ENCODE measurements around the gene MYO7A. TPM values are rescaled to one million over a fixed set of nuclear protein-coding genes. Genes with fewer than 3 reads are reported as not detected.

Gene MYO7A
- polyA plus RNA-seq (2013, experiment 1 of 2): 0.04 TPM
- polyA plus RNA-seq (2013, experiment 2 of 2): 0.03 TPM

GRCh38 chr11:77127920-77128691 is at the start of gene MYO7A:
Gene MYO7A (plus strand): TSS chr11:77128246. CDS start chr11:77130635, 2,389 bp downstream.
- H3K9ac ChIP-seq (ENCODE audit: low read length): peak within 1 kb of the TSS; percentile 72
- H4K91ac ChIP-seq (ENCODE audit: low read length): peak within 1 kb of the TSS; percentile 2
- H3K14ac ChIP-seq (ENCODE audit: low read length in 2 of 2): no peak within 1 kb of the TSS
- no peak within 1 kb of the TSS for H2AK5ac ChIP-seq (ENCODE audit: low read length, severe bottlenecking)
- H3K79me1 ChIP-seq (replicated peaks; ENCODE audit: low read length, poor library complexity, severe bottlenecking): no peaks in the 10 kb centered on the region
- no peak within 1 kb of the TSS for H3K23ac ChIP-seq (ENCODE audit: low read length in 2 of 2)
- H2BK12ac ChIP-seq (ENCODE audit: low read length in 2 of 2): no peak within 1 kb of the TSS
- peak within 1 kb of the TSS; percentile 79 for H3K4me2 ChIP-seq (ENCODE audit: low read length, poor library complexity, severe bottlenecking)
- 17% methylated on average over 20 of the region's 20 CpGs for WGBS
- H3K27me3 ChIP-seq (ENCODE audit: control insufficient read depth in 1 of 2, insufficient read depth in 1 of 2, low read length in 2 of 2): no peaks in the 10 kb centered on the region
- peaks cover 16 to 22% of the 10 kb centered on the region in 2 experiments for H3K36me3 ChIP-seq (ENCODE audit: control insufficient read depth in 1 of 2, insufficient read depth in 2 of 2, low read depth in 1 of 2, low read length in 2 of 2)
- peak within 1 kb of the TSS; percentile 27 for H2BK120ac ChIP-seq (ENCODE audit: low read depth, low read length)
- H2AFZ ChIP-seq (ENCODE audit: low read depth, low read length): peak within 1 kb of the TSS; percentile 68
- H2BK15ac ChIP-seq (ENCODE audit: low read depth, poor library complexity, severe bottlenecking): no peak within 1 kb of the TSS
- H3K18ac ChIP-seq (ENCODE audit: low read depth in 1 of 2, low read length in 2 of 2): peak within 1 kb of the TSS in 1 of 2 experiments; percentile 0
- H4K8ac ChIP-seq (ENCODE audit: low read length): peak within 1 kb of the TSS; percentile 35
- no peak within 1 kb of the TSS for H2BK5ac ChIP-seq (ENCODE audit: low read depth, low read length, poor library complexity, severe bottlenecking)
- no peak within 1 kb of the TSS for H3K4ac ChIP-seq (ENCODE audit: low read depth in 1 of 2, low read length in 2 of 2)
- H3K27ac ChIP-seq (ENCODE audit: low read length, poor library complexity, severe bottlenecking): no peak within 1 kb of the TSS
- H3K4me1 ChIP-seq (ENCODE audit: control insufficient read depth, insufficient read depth, low read depth, low read length): peaks cover 27% of the 10 kb centered on the region
- H3K9me3 ChIP-seq (ENCODE audit: control insufficient read depth, low read length): no peaks in the 10 kb centered on the region
- peak within 1 kb of the TSS; percentile 37 to 79 for H3K4me3 ChIP-seq (ENCODE audit: insufficient read depth in 1 of 2, low read depth in 1 of 2, low read length in 2 of 2)
- DNase-seq: peak; percentile 89

GRCh38 chr11:77079666-77080065 is 48.4 kb upstream of the MYO7A start:
- no peak overlapping the region for H3K4ac ChIP-seq (ENCODE audit: low read depth in 1 of 2, low read length in 2 of 2)
- no peak overlapping the region for H3K18ac ChIP-seq (ENCODE audit: low read depth in 1 of 2, low read length in 2 of 2)
- no peak overlapping the region for H2BK120ac ChIP-seq (ENCODE audit: low read depth, low read length)
- peaks cover 5% of the 10 kb centered on the region for H3K9me3 ChIP-seq (ENCODE audit: control insufficient read depth, low read length)
- H3K4me3 ChIP-seq (ENCODE audit: insufficient read depth in 1 of 2, low read depth in 1 of 2, low read length in 2 of 2): no peak overlapping the region
- H3K9ac ChIP-seq (ENCODE audit: low read length): no peak overlapping the region
- H3K14ac ChIP-seq (ENCODE audit: low read length in 2 of 2): no peak overlapping the region
- DNase-seq: no peak
- 100% methylated on average over 2 of the region's 2 CpGs for WGBS
- H3K23ac ChIP-seq (ENCODE audit: low read length in 2 of 2): no peak overlapping the region
- H4K8ac ChIP-seq (ENCODE audit: low read length): no peak overlapping the region
- no peak overlapping the region for H3K27ac ChIP-seq (ENCODE audit: low read length, poor library complexity, severe bottlenecking)
- no peak overlapping the region for H2BK15ac ChIP-seq (ENCODE audit: low read depth, poor library complexity, severe bottlenecking)
- peaks cover 34% of the 10 kb centered on the region for H3K79me1 ChIP-seq (replicated peaks; ENCODE audit: low read length, poor library complexity, severe bottlenecking)
- no peak overlapping the region for H2BK5ac ChIP-seq (ENCODE audit: low read depth, low read length, poor library complexity, severe bottlenecking)
- H2BK12ac ChIP-seq (ENCODE audit: low read length in 2 of 2): no peak overlapping the region
- H3K4me1 ChIP-seq (ENCODE audit: control insufficient read depth, insufficient read depth, low read depth, low read length): peaks cover 14% of the 10 kb centered on the region
- no peaks in the 10 kb centered on the region for H3K27me3 ChIP-seq (ENCODE audit: control insufficient read depth in 1 of 2, insufficient read depth in 1 of 2, low read length in 2 of 2)
- H3K4me2 ChIP-seq (ENCODE audit: low read length, poor library complexity, severe bottlenecking): no peak overlapping the region
- no peak overlapping the region for H2AFZ ChIP-seq (ENCODE audit: low read depth, low read length)
- peaks cover 2 to 20% of the 10 kb centered on the region in 2 experiments for H3K36me3 ChIP-seq (ENCODE audit: control insufficient read depth in 1 of 2, insufficient read depth in 2 of 2, low read depth in 1 of 2, low read length in 2 of 2)
- H2AK5ac ChIP-seq (ENCODE audit: low read length, severe bottlenecking): no peak overlapping the region
- no peak overlapping the region for H4K91ac ChIP-seq (ENCODE audit: low read length)

DNA sequence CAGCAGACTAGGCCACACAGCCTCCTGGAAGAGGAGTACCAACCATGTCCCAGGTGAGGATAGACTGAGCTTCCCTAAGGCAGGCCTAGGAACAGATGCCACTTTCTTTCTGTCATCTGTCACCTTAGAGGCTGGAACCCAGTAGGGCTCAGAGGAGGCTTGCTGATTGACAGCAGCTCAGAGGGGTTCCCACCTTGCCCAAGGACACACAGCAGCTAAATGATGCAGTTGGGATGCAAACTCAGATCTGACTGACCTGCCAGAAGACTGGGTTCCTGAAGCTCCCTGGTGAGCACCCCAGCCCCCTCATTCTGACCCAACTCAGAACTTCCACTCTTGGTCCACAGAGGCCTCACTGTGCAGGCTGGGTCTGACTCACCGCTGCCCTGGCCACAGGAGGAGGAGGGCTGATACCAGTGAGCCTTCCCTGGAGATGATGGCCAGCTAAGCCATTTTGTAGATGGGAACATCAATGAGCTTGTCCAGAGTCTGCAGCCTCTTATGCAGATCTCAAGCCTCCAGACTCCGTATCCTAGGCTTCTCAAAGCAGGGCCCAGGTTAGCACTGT is 47.3 kb upstream of the MYO7A start:
- H3K4me1 ChIP-seq (ENCODE audit: control insufficient read depth, insufficient read depth, low read depth, low read length): peaks cover 14% of the 10 kb centered on the region
- no peak overlapping the region for H2AK5ac ChIP-seq (ENCODE audit: low read length, severe bottlenecking)
- no peaks in the 10 kb centered on the region for H3K27me3 ChIP-seq (ENCODE audit: control insufficient read depth in 1 of 2, insufficient read depth in 1 of 2, low read length in 2 of 2)
- peak; percentile 61 for DNase-seq
- H2BK12ac ChIP-seq (ENCODE audit: low read length in 2 of 2): peak overlapping the region; percentile 18 to 28
- H3K79me1 ChIP-seq (replicated peaks; ENCODE audit: low read length, poor library complexity, severe bottlenecking): peaks cover 30% of the 10 kb centered on the region
- H3K4me2 ChIP-seq (ENCODE audit: low read length, poor library complexity, severe bottlenecking): no peak overlapping the region
- no peak overlapping the region for H3K14ac ChIP-seq (ENCODE audit: low read length in 2 of 2)
- H4K91ac ChIP-seq (ENCODE audit: low read length): peak overlapping the region; percentile 54
- H2BK5ac ChIP-seq (ENCODE audit: low read depth, low read length, poor library complexity, severe bottlenecking): no peak overlapping the region
- no peak overlapping the region for H2BK120ac ChIP-seq (ENCODE audit: low read depth, low read length)
- peak overlapping the region; percentile 19 for H3K9ac ChIP-seq (ENCODE audit: low read length)
- H3K23ac ChIP-seq (ENCODE audit: low read length in 2 of 2): no peak overlapping the region
- H3K18ac ChIP-seq (ENCODE audit: low read depth in 1 of 2, low read length in 2 of 2): peak overlapping the region in 1 of 2 experiments; percentile 3
- H2BK15ac ChIP-seq (ENCODE audit: low read depth, poor library complexity, severe bottlenecking): no peak overlapping the region
- no peak overlapping the region for H4K8ac ChIP-seq (ENCODE audit: low read length)
- peak overlapping the region in 1 of 2 experiments; percentile 26 for H3K4me3 ChIP-seq (ENCODE audit: insufficient read depth in 1 of 2, low read depth in 1 of 2, low read length in 2 of 2)
- H3K36me3 ChIP-seq (ENCODE audit: control insufficient read depth in 1 of 2, insufficient read depth in 2 of 2, low read depth in 1 of 2, low read length in 2 of 2): peaks cover 10 to 29% of the 10 kb centered on the region in 2 experiments
- no peak overlapping the region for H2AFZ ChIP-seq (ENCODE audit: low read depth, low read length)
- WGBS: 85% methylated on average over 2 of the region's 2 CpGs
- H3K27ac ChIP-seq (ENCODE audit: low read length, poor library complexity, severe bottlenecking): no peak overlapping the region
- peaks cover 5% of the 10 kb centered on the region for H3K9me3 ChIP-seq (ENCODE audit: control insufficient read depth, low read length)
- peak overlapping the region in 1 of 2 experiments; percentile 9 for H3K4ac ChIP-seq (ENCODE audit: low read depth in 1 of 2, low read length in 2 of 2)

DNA sequence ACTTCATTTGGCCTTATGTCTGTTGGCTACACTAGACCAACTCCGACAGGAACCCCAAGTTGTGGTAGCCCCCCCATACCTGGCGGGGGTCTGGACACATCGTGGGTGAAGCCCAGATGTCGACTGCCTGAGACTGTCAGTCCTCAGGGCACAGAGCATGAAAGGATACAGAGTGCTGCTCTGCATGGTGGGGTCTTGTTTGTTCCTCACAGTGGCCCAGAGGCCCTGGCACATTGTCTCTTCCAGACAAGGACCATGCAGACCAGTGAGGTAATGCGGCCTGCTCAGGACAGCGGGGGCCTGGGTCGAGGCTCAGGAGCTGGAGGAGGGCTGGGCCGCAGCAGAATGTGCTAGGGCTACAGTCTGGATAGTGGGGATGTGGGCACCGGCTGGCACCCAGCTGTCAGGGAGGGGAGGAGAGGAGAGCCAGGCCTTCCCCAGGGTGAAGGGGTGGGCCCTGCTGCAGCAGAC is 46.6 kb upstream of the MYO7A start:
- H3K4me2 ChIP-seq (ENCODE audit: low read length, poor library complexity, severe bottlenecking): no peak overlapping the region
- H3K36me3 ChIP-seq (ENCODE audit: control insufficient read depth in 1 of 2, insufficient read depth in 2 of 2, low read depth in 1 of 2, low read length in 2 of 2): peaks cover 12 to 34% of the 10 kb centered on the region in 2 experiments
- no peak for DNase-seq
- H2AFZ ChIP-seq (ENCODE audit: low read depth, low read length): no peak overlapping the region
- no peak overlapping the region for H2AK5ac ChIP-seq (ENCODE audit: low read length, severe bottlenecking)
- no peak overlapping the region for H2BK15ac ChIP-seq (ENCODE audit: low read depth, poor library complexity, severe bottlenecking)
- peaks cover 30% of the 10 kb centered on the region for H3K79me1 ChIP-seq (replicated peaks; ENCODE audit: low read length, poor library complexity, severe bottlenecking)
- no peak overlapping the region for H2BK5ac ChIP-seq (ENCODE audit: low read depth, low read length, poor library complexity, severe bottlenecking)
- no peak overlapping the region for H4K8ac ChIP-seq (ENCODE audit: low read length)
- peaks cover 14% of the 10 kb centered on the region for H3K4me1 ChIP-seq (ENCODE audit: control insufficient read depth, insufficient read depth, low read depth, low read length)
- H2BK12ac ChIP-seq (ENCODE audit: low read length in 2 of 2): no peak overlapping the region
- peak overlapping the region in 1 of 2 experiments; percentile 92 for H3K4ac ChIP-seq (ENCODE audit: low read depth in 1 of 2, low read length in 2 of 2)
- peak overlapping the region in 1 of 2 experiments; percentile 35 for H3K14ac ChIP-seq (ENCODE audit: low read length in 2 of 2)
- no peak overlapping the region for H2BK120ac ChIP-seq (ENCODE audit: low read depth, low read length)
- peak overlapping the region; percentile 14 for H4K91ac ChIP-seq (ENCODE audit: low read length)
- H3K27ac ChIP-seq (ENCODE audit: low read length, poor library complexity, severe bottlenecking): no peak overlapping the region
- H3K27me3 ChIP-seq (ENCODE audit: control insufficient read depth in 1 of 2, insufficient read depth in 1 of 2, low read length in 2 of 2): no peaks in the 10 kb centered on the region
- H3K9ac ChIP-seq (ENCODE audit: low read length): no peak overlapping the region
- no peak overlapping the region for H3K4me3 ChIP-seq (ENCODE audit: insufficient read depth in 1 of 2, low read depth in 1 of 2, low read length in 2 of 2)
- peaks cover 5% of the 10 kb centered on the region for H3K9me3 ChIP-seq (ENCODE audit: control insufficient read depth, low read length)
- 93% methylated on average over 9 of the region's 9 CpGs for WGBS
- H3K18ac ChIP-seq (ENCODE audit: low read depth in 1 of 2, low read length in 2 of 2): no peak overlapping the region
- H3K23ac ChIP-seq (ENCODE audit: low read length in 2 of 2): no peak overlapping the region

All from mesenchymal stem cell (in vitro differentiated cells and primary cell).